SK-N-SH (cell line): ENCODE measurements around the gene TBXAS1. TPM values are rescaled to one million over a fixed set of nuclear protein-coding genes. Genes with fewer than 3 reads are reported as not detected.

ENCODE experiments used
- CTCF ChIA-PET: fragments of 300-600, 350-600 bp; formaldehyde crosslinking; extraction: SDS; loops from one replicate; lab custom pipeline; 2021; lab: Yijun Ruan, JAX
- POLR2A ChIA-PET: fragments of 350-600 bp; sonication (Branson Sonifier 250); formaldehyde crosslinking; extraction: SDS; loops from one replicate; lab custom pipeline; 2020; ENCODE audit warnings: antibody characterized with exemption, inconsistent platforms; lab: Yijun Ruan, JAX
- DNase-seq: peaks from one replicate; pipeline ENCODE4 v3.0.0; 2012
- H2AFZ ChIP-seq: fragments of 200-600 bp; sonication (generic); 2 replicates; pipeline ENCODE4 v1.8.1; 2016; ENCODE audit warnings: antibody characterized with exemption, mild to moderate bottlenecking, low read depth
- H3F3A ChIP-seq: fragments of 200-600 bp; sonication (generic); replicated peaks from 2 replicates; pipeline ENCODE3; 2016; ENCODE audit warnings: antibody characterized with exemption, mild to moderate bottlenecking; ENCODE audit not compliant: insufficient read depth
- H3K27ac ChIP-seq, 2 experiments: fragments of 200-500 bp in 1 of 2; fragments of 200-600 bp in 1 of 2; sonication (Bioruptor generic) in 1 of 2; sonication (generic), shearing (Covaris generic) in 1 of 2; 2 replicates each; pipeline versions ENCODE4 v1.5.1 to v1.6.1; 2014 to 2016; ENCODE audit warnings: low read depth in 2 of 2, inconsistent platforms in 1 of 2, low read length in 1 of 2, mild to moderate bottlenecking in 1 of 2, mixed read lengths in 1 of 2
- H3K27me3 ChIP-seq: fragments of 200-600 bp; sonication (generic), shearing (Covaris generic); 2 replicates; pipeline ENCODE4 v1.6.1; 2016; ENCODE audit warnings: mixed run types; ENCODE audit not compliant: insufficient read depth
- H3K36me3 ChIP-seq, 2 experiments: fragments of 200-500 bp in 1 of 2; fragments of 200-600 bp in 1 of 2; sonication (Bioruptor generic) in 1 of 2; sonication (generic) in 1 of 2; replicated peaks in 1 of 2; 2 replicates each; pipeline versions ENCODE3 to v1.5.1; 2014 to 2016; ENCODE audit warnings: low read length in 1 of 2, mild to moderate bottlenecking in 1 of 2; ENCODE audit not compliant: insufficient read depth in 2 of 2, control insufficient read depth in 1 of 2
- H3K4me1 ChIP-seq, 2 experiments: fragments of 200-500 bp in 1 of 2; fragments of 200-600 bp in 1 of 2; sonication (Bioruptor generic) in 1 of 2; sonication (generic), shearing (Covaris generic) in 1 of 2; 2 replicates each; pipeline versions ENCODE4 v1.5.1 to v1.6.1; 2014 to 2016; ENCODE audit warnings: low read depth in 1 of 2, low read length in 1 of 2, mixed run types in 1 of 2; ENCODE audit not compliant: insufficient read depth in 2 of 2, control insufficient read depth in 1 of 2
- H3K4me2 ChIP-seq: fragments of 200-600 bp; sonication (generic), shearing (Covaris generic); 2 replicates; pipeline ENCODE4 v1.6.1; 2017; ENCODE audit warnings: mixed run types
- H3K4me3 ChIP-seq, 2 experiments: fragments of 200-500 bp in 1 of 2; fragments of 200-600 bp in 1 of 2; sonication (Bioruptor generic) in 1 of 2; sonication (generic), shearing (Covaris generic) in 1 of 2; 2 replicates each; pipeline versions ENCODE4 v1.5.1 to v1.8.1; 2014 to 2016; ENCODE audit warnings: low read depth in 2 of 2, inconsistent platforms in 1 of 2, low read length in 1 of 2, mild to moderate bottlenecking in 1 of 2, mixed read lengths in 1 of 2, moderate library complexity in 1 of 2
- H3K79me2 ChIP-seq: fragments of 200-600 bp; sonication (generic); 2 replicates; pipeline ENCODE4 v1.8.1; 2017; ENCODE audit warnings: mild to moderate bottlenecking; ENCODE audit not compliant: insufficient read depth
- H3K9ac ChIP-seq: fragments of 200-600 bp; sonication (generic); 2 replicates; pipeline ENCODE4 v1.6.1; 2017; ENCODE audit warnings: mixed run types
- H3K9me2 ChIP-seq: fragments of 200-600 bp; sonication (generic); 2 replicates; pipeline ENCODE4 v1.6.1; 2017; ENCODE audit warnings: mixed run types
- H3K9me3 ChIP-seq: fragments of 200-600 bp; sonication (generic); 2 replicates; pipeline ENCODE4 v1.6.1; 2017; ENCODE audit warnings: mixed run types, mild to moderate bottlenecking, moderate library complexity
- H4K20me1 ChIP-seq: fragments of 200-600 bp; sonication (generic); 2 replicates; pipeline ENCODE4 v1.6.1; 2017; ENCODE audit warnings: mild to moderate bottlenecking, mixed run types; ENCODE audit not compliant: insufficient read depth
- CHD2 ChIP-seq: fragments of 150-350 bp; IDR thresholded peaks from 2 replicates; pipeline ENCODE4 v1.6.1; 2018; ENCODE audit warnings: low read length; ENCODE audit not compliant: partially characterized antibody
- ELF1 ChIP-seq: IDR thresholded peaks from 2 replicates; pipeline ENCODE4 v1.4.0; 2012
- EP300 ChIP-seq, 2 experiments: IDR thresholded peaks; 2 replicates each; pipeline versions ENCODE4 v1.4.0 to v1.6.1; 2012; ENCODE audit warnings: borderline replicate concordance in 1 of 2, low read depth in 1 of 2, low read length in 1 of 2
- EZH2phosphoT487 ChIP-seq: fragments of 200-600 bp; sonication (generic); IDR thresholded peaks from 2 replicates; pipeline ENCODE4 v1.6.1; 2017; ENCODE audit warnings: low read depth, mixed run types, mild to moderate bottlenecking, antibody characterized with exemption, moderate library complexity, borderline replicate concordance
- FOSL2 ChIP-seq: IDR thresholded peaks from 2 replicates; pipeline ENCODE4 v1.4.0; 2012; ENCODE audit warnings: low read depth, mild to moderate bottlenecking, moderate library complexity, borderline replicate concordance
- FOXM1 ChIP-seq: IDR thresholded peaks from 2 replicates; pipeline ENCODE4 v1.4.0; 2012; ENCODE audit warnings: low read depth, mild to moderate bottlenecking
- GATA2 ChIP-seq: sonication (generic); formaldehyde crosslinking; IDR thresholded peaks from 2 replicates; pipeline ENCODE4 v1.5.0; 2020; ENCODE audit warnings: mild to moderate bottlenecking, missing genetic modification reagents
- JUND ChIP-seq: IDR thresholded peaks from 2 replicates; pipeline ENCODE4 v1.4.0; 2012
- MXI1 ChIP-seq: IDR thresholded peaks from 2 replicates; pipeline ENCODE4 v1.6.1; 2012; ENCODE audit warnings: mild to moderate bottlenecking, low read depth, low read length, improper control_type of control experiment
- NFIC ChIP-seq: IDR thresholded peaks from 2 replicates; pipeline ENCODE4 v1.4.0; 2012; ENCODE audit warnings: borderline replicate concordance
- RFX5 ChIP-seq: IDR thresholded peaks from 2 replicates; pipeline ENCODE4 v1.6.1; 2012; ENCODE audit warnings: mild to moderate bottlenecking, improper control_type of control experiment, low read length
- RXRA ChIP-seq: IDR thresholded peaks from 2 replicates; pipeline ENCODE4 v1.4.0; 2012; ENCODE audit warnings: low read depth, mild to moderate bottlenecking, borderline replicate concordance
- SMC3 ChIP-seq: IDR thresholded peaks from 2 replicates; pipeline ENCODE4 v1.6.1; 2012; ENCODE audit warnings: low read depth, low read length, improper control_type of control experiment
- TCF12 ChIP-seq: IDR thresholded peaks from 2 replicates; pipeline ENCODE4 v1.4.0; 2012
- WGBS: methylation state at CpG from one replicate; pipeline ENCODE4 v1.1.6; 2017; ENCODE audit warnings: low lambda C conversion rate; 5-methylcytosine and 5-hydroxymethylcytosine counted together
- polyA plus RNA-seq, 3 experiments: library from polyadenylated mRNA; depleted of rRNA; stranded (reverse); fragments of >200 nt; gene quantifications; 2 replicates each; pipeline ENCODE4 v1.2.3, GENCODE V29; 2012
- TF ChIP-seq, protein P1 (sequence below): IDR thresholded peaks from 2 replicates; pipeline ENCODE4 v1.4.0; 2012; ENCODE audit warnings: low read depth, borderline replicate concordance
- TF ChIP-seq, protein P2 (sequence below): fragments of 200-600 bp; sonication (generic); IDR thresholded peaks from 2 replicates; pipeline ENCODE4 v1.6.1; 2017; ENCODE audit warnings: antibody characterized with exemption, mild to moderate bottlenecking, moderate library complexity
- TF ChIP-seq, protein P3 (sequence below): IDR thresholded peaks from 2 replicates; pipeline ENCODE4 v1.4.0; 2012; ENCODE audit warnings: low read depth, borderline replicate concordance
- TF ChIP-seq, protein P4 (sequence below): IDR thresholded peaks from 2 replicates; pipeline ENCODE4 v1.6.1; 2012; ENCODE audit warnings: mild to moderate bottlenecking, low read depth, low read length, moderate library complexity

Gene TBXAS1
- polyA plus RNA-seq, 1 of the 3 experiments (the other 2 are of a cell fraction) = 4.4 TPM

DNA sequence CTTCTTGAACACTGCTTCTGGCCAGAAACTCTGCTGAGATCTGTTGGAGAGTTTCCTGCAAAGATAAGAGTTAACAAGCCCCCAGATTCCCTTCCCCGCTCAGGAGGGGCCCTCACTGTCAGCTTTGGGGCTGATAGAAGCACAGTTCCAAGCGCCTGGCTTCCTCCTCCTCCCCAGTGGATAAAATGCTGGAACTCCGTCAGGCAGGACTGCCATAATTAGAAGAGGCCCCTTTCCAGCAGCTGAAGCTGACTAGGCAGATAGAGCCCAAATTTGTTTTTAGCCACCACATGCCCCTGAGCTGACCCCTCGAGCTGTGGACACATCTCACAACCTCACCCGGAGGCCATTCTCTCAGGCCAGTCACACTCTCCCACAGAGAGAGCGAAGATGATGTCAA, 89.4 kb downstream of the TBXAS1 start:
- DNase-seq = no peak
- no peaks in the 10 kb centered on the region for H3K36me3 ChIP-seq
- H3F3A ChIP-seq = peaks cover 20% of the 10 kb centered on the region
- POLR2A ChIA-PET = no interaction called here
- H2AFZ ChIP-seq = no peak overlapping the region
- no peaks in the 10 kb centered on the region for H3K9me2 ChIP-seq
- H3K4me1 ChIP-seq = peaks cover 3 to 31% of the 10 kb centered on the region in 2 experiments; a peak in 3 of 4 replicates
- no peak overlapping the region for H3K4me3 ChIP-seq
- TF ChIP-seq ELF1 (no peak), JUND (no peak), FOSL2 (no peak), EZH2phosphoT487 (no peak), GATA2 (no peak), MXI1 (no peak), FOXM1 (no peak), SMC3 (no peak), RXRA (no peak), NFIC (no peak), RFX5 (no peak)
- TF ChIP-seq, protein P1, sequence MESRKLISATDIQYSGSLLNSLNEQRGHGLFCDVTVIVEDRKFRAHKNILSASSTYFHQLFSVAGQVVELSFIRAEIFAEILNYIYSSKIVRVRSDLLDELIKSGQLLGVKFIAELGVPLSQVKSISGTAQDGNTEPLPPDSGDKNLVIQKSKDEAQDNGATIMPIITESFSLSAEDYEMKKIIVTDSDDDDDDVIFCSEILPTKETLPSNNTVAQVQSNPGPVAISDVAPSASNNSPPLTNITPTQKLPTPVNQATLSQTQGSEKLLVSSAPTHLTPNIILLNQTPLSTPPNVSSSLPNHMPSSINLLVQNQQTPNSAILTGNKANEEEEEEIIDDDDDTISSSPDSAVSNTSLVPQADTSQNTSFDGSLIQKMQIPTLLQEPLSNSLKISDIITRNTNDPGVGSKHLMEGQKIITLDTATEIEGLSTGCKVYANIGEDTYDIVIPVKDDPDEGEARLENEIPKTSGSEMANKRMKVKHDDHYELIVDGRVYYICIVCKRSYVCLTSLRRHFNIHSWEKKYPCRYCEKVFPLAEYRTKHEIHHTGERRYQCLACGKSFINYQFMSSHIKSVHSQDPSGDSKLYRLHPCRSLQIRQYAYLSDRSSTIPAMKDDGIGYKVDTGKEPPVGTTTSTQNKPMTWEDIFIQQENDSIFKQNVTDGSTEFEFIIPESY = no peak
- TF ChIP-seq, protein P2, sequence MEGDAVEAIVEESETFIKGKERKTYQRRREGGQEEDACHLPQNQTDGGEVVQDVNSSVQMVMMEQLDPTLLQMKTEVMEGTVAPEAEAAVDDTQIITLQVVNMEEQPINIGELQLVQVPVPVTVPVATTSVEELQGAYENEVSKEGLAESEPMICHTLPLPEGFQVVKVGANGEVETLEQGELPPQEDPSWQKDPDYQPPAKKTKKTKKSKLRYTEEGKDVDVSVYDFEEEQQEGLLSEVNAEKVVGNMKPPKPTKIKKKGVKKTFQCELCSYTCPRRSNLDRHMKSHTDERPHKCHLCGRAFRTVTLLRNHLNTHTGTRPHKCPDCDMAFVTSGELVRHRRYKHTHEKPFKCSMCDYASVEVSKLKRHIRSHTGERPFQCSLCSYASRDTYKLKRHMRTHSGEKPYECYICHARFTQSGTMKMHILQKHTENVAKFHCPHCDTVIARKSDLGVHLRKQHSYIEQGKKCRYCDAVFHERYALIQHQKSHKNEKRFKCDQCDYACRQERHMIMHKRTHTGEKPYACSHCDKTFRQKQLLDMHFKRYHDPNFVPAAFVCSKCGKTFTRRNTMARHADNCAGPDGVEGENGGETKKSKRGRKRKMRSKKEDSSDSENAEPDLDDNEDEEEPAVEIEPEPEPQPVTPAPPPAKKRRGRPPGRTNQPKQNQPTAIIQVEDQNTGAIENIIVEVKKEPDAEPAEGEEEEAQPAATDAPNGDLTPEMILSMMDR = no peak
- TF ChIP-seq, all 33 proteins: peak for 0
- H3K79me2 ChIP-seq = no peaks in the 10 kb centered on the region
- CTCF ChIA-PET = interaction anchor here (1.1 kb wide), 1 partner anchor 84 kb away, joined by 3 read pairs; no protein-coding TSS in a partner anchor
- H3K4me2 ChIP-seq = no peak overlapping the region
- no peaks in the 10 kb centered on the region for H4K20me1 ChIP-seq
- H3K27me3 ChIP-seq = no peaks in the 10 kb centered on the region
- WGBS = 65% methylated on average over 6 of the region's 6 CpGs
- H3K9ac ChIP-seq = no peak overlapping the region
- no peaks in the 10 kb centered on the region for H3K9me3 ChIP-seq
- H3K27ac ChIP-seq = no peak overlapping the region

DNA sequence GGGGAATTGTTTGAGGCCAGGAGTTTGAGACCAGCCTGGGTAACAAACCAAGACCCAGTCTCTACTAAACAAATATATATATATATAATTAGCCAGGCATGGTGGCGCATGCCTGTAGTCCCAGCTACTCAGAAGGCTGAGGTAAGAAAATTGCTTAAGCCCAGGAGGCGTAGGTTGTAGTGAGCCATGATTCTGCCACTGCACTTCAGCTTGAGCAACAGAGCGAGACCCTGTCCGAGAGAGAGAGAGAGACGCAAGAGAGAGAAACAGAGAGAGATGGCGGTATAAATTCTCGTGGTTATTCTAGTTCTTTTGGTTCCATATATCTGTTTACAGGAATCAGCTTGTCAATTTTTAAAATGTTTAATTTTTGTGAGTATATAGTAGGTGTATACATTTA, 94.0 kb downstream of the TBXAS1 start:
- Histone ChIP-seq H3K4me2 (no peak overlapping the region), H3K9ac (no peak overlapping the region), H3K4me1 (no peaks in the 10 kb centered on the region), H3K27me3 (no peaks in the 10 kb centered on the region; the same call in 1 of the 2 replicates), H3K36me3 (no peaks in the 10 kb centered on the region), H2AFZ (no peak overlapping the region), H3K9me2 (no peaks in the 10 kb centered on the region), H4K20me1 (no peaks in the 10 kb centered on the region), H3K4me3 (no peak overlapping the region), H3K79me2 (no peaks in the 10 kb centered on the region), H3F3A (no peaks in the 10 kb centered on the region), H3K9me3 (no peaks in the 10 kb centered on the region), H3K27ac (no peak overlapping the region)
- 70% methylated on average over 7 of the region's 7 CpGs for WGBS
- CTCF ChIA-PET = interaction anchor here (1.6 kb wide), 1 partner anchor 12 kb away, joined by 3 read pairs; no protein-coding TSS in a partner anchor
- POLR2A ChIA-PET = no interaction called here
- no peak for DNase-seq
- TF ChIP-seq EP300 (IDR thresholded peaks at IDR 0.05; ENCODE audit: borderline replicate concordance in 1 of 2, low read depth in 1 of 2, low read length in 1 of 2) = no peak
- TF ChIP-seq, protein P1 = no peak
- TF ChIP-seq, protein P3, sequence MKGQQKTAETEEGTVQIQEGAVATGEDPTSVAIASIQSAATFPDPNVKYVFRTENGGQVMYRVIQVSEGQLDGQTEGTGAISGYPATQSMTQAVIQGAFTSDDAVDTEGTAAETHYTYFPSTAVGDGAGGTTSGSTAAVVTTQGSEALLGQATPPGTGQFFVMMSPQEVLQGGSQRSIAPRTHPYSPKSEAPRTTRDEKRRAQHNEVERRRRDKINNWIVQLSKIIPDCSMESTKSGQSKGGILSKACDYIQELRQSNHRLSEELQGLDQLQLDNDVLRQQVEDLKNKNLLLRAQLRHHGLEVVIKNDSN = no peak
- no peak for TF ChIP-seq FOSL2
- TF ChIP-seq EZH2phosphoT487 = no peak
- no peak for TF ChIP-seq CHD2
- TF ChIP-seq TCF12 = no peak
- TF ChIP-seq, protein P4, sequence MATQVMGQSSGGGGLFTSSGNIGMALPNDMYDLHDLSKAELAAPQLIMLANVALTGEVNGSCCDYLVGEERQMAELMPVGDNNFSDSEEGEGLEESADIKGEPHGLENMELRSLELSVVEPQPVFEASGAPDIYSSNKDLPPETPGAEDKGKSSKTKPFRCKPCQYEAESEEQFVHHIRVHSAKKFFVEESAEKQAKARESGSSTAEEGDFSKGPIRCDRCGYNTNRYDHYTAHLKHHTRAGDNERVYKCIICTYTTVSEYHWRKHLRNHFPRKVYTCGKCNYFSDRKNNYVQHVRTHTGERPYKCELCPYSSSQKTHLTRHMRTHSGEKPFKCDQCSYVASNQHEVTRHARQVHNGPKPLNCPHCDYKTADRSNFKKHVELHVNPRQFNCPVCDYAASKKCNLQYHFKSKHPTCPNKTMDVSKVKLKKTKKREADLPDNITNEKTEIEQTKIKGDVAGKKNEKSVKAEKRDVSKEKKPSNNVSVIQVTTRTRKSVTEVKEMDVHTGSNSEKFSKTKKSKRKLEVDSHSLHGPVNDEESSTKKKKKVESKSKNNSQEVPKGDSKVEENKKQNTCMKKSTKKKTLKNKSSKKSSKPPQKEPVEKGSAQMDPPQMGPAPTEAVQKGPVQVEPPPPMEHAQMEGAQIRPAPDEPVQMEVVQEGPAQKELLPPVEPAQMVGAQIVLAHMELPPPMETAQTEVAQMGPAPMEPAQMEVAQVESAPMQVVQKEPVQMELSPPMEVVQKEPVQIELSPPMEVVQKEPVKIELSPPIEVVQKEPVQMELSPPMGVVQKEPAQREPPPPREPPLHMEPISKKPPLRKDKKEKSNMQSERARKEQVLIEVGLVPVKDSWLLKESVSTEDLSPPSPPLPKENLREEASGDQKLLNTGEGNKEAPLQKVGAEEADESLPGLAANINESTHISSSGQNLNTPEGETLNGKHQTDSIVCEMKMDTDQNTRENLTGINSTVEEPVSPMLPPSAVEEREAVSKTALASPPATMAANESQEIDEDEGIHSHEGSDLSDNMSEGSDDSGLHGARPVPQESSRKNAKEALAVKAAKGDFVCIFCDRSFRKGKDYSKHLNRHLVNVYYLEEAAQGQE = no peak
